GM23338 (cell line): ENCODE results near the gene ART1. TPM values are rescaled to one million over a fixed set of nuclear protein-coding genes. Genes with fewer than 3 reads are reported as not detected.

ENCODE experiments used
- ATAC-seq: fragments of 200-7000 bp; cut with Tn5 transposase; 3 replicates; pipeline ENCODE4 v1.9.1; 2020
- DNase-seq: peaks from one replicate; pipeline ENCODE4 v3.0.0-alpha.2; 2015; ENCODE audit warnings: low spot score
- H2AFZ ChIP-seq: fragments of 200-600 bp; sonication (generic); 2 replicates; pipeline ENCODE4 v1.8.0; 2016; ENCODE audit warnings: antibody characterized with exemption, mild to moderate bottlenecking, moderate library complexity
- H3F3A ChIP-seq: fragments of 200-600 bp; sonication (generic); replicated peaks from 2 replicates; pipeline ENCODE4 v1.8.0; 2017; ENCODE audit warnings: antibody characterized with exemption, mixed run types, low read depth
- H3K27ac ChIP-seq: fragments of 200-600 bp; sonication (generic); 2 replicates; pipeline ENCODE4 v1.6.1; 2016; ENCODE audit warnings: low read depth
- H3K27me3 ChIP-seq: fragments of 200-600 bp; sonication (generic); 2 replicates; pipeline ENCODE4 v1.8.0; 2016; ENCODE audit warnings: mild to moderate bottlenecking, mixed run types, moderate library complexity; ENCODE audit not compliant: insufficient read depth
- H3K36me3 ChIP-seq: fragments of 200-600 bp; sonication (generic); 2 replicates; pipeline ENCODE4 v1.8.0; 2016; ENCODE audit warnings: mild to moderate bottlenecking; ENCODE audit not compliant: insufficient read depth
- H3K4me1 ChIP-seq: fragments of 200-600 bp; sonication (generic); 2 replicates; pipeline ENCODE4 v1.8.0; 2016; ENCODE audit warnings: mild to moderate bottlenecking, moderate library complexity; ENCODE audit not compliant: insufficient read depth
- H3K4me2 ChIP-seq: fragments of 200-600 bp; sonication (generic); 2 replicates; pipeline ENCODE4 v1.7.1; 2017; ENCODE audit warnings: mixed run types
- H3K4me3 ChIP-seq: fragments of 200-600 bp; sonication (generic); 2 replicates; pipeline ENCODE4 v1.6.1; 2016; ENCODE audit warnings: mixed run types
- H3K79me2 ChIP-seq: fragments of 200-600 bp; sonication (generic); replicated peaks from 2 replicates; pipeline ENCODE4 v1.8.0; 2017; ENCODE audit warnings: mild to moderate bottlenecking; ENCODE audit not compliant: insufficient read depth
- H3K9me2 ChIP-seq: fragments of 200-600 bp; sonication (generic); 2 replicates; pipeline ENCODE4 v1.8.0; 2017; ENCODE audit not compliant: insufficient read depth
- H4K20me1 ChIP-seq: fragments of 200-600 bp; sonication (generic); replicated peaks from 2 replicates; pipeline ENCODE4 v1.8.0; 2017; ENCODE audit warnings: mild to moderate bottlenecking; ENCODE audit not compliant: insufficient read depth
- H3K27ac Mint-ChIP-seq: 2 replicates; pipeline ENCODE4 v1.8.0; 2020; ENCODE audit warnings: inconsistent platforms, mild to moderate bottlenecking, moderate library complexity, mixed read lengths
- H3K27me3 Mint-ChIP-seq: 3 replicates; pipeline ENCODE4 v1.8.0; 2022; ENCODE audit warnings: low read depth, mild to moderate bottlenecking, moderate library complexity, mixed read lengths, inconsistent platforms; ENCODE audit not compliant: insufficient read depth, poor library complexity
- H3K36me3 Mint-ChIP-seq: 3 replicates; pipeline ENCODE4 v1.8.0; 2021; ENCODE audit warnings: low read depth, mild to moderate bottlenecking, inconsistent platforms, moderate library complexity, mixed read lengths
- H3K4me1 Mint-ChIP-seq: 3 replicates; pipeline ENCODE4 v1.8.0; 2020; ENCODE audit warnings: mild to moderate bottlenecking, inconsistent platforms, mixed read lengths
- H3K4me3 Mint-ChIP-seq: 3 replicates; pipeline ENCODE4 v1.8.0; 2021; ENCODE audit warnings: moderate library complexity, mild to moderate bottlenecking, inconsistent platforms, mixed read lengths
- H3K9me3 Mint-ChIP-seq: 3 replicates; pipeline ENCODE4 v1.8.0; 2020; ENCODE audit warnings: moderate library complexity, mild to moderate bottlenecking, inconsistent platforms, mixed read lengths
- CTCF ChIP-seq, 2 experiments: fragments of 200-600 bp in 1 of 2; sonication (generic) in 1 of 2; conservative IDR thresholded peaks; 2 replicates each; pipeline versions ENCODE4 v1.5.1 to v1.6.1; 2016 to 2017; ENCODE audit warnings: antibody characterized with exemption in 2 of 2, low read depth in 2 of 2, mild to moderate bottlenecking in 2 of 2, moderate library complexity in 1 of 2
- ETS1 ChIP-seq: IDR thresholded peaks from 2 replicates; pipeline ENCODE4 v1.6.1; 2016; ENCODE audit warnings: antibody characterized with exemption
- EZH2 ChIP-seq: fragments of 200-600 bp; sonication (generic); IDR thresholded peaks from one replicate; pipeline ENCODE4 v1.8.0; 2017; ENCODE audit warnings: antibody characterized with exemption, mild to moderate bottlenecking, low read depth; ENCODE audit not compliant: unreplicated experiment
- EZH2phosphoT487 ChIP-seq: fragments of 200-600 bp; sonication (generic); IDR thresholded peaks from one replicate; pipeline ENCODE4 v1.8.1; 2018; ENCODE audit warnings: antibody characterized with exemption; ENCODE audit not compliant: unreplicated experiment
- JUNB ChIP-seq: IDR thresholded peaks from one replicate; pipeline ENCODE4 v1.6.1; 2016; ENCODE audit warnings: antibody characterized with exemption; ENCODE audit not compliant: unreplicated experiment
- POLR2AphosphoS5 ChIP-seq: IDR thresholded peaks from 2 replicates; pipeline ENCODE4 v1.6.1; 2016; ENCODE audit warnings: antibody characterized with exemption, low read depth
- REST ChIP-seq: IDR thresholded peaks from one replicate; pipeline ENCODE4 v1.6.1; 2018; ENCODE audit warnings: antibody characterized with exemption; ENCODE audit not compliant: unreplicated experiment
- ZNF114 ChIP-seq: fragments of 250-450 bp; sonication (Bioruptor Pico); IDR thresholded peaks from 2 replicates; pipeline ENCODE4 v1.5.0; 2020; ENCODE audit warnings: mild to moderate bottlenecking, moderate library complexity
- polyA plus RNA-seq: library from polyadenylated mRNA; unstranded; fragments of >200 nt; fragmentation: Nextera tagmentation; extraction: Ambion mirVana; gene quantifications from 2 replicates; pipeline ENCODE4 v1.2.1, GENCODE V29; 2016
- total RNA-seq: library from RNA; depleted of rRNA; stranded (reverse); fragments of >200 nt; shearing (Covaris generic); gene quantifications from 2 replicates; pipeline ENCODE4 v1.2.3, GENCODE V29; 2014

Gene ART1
- total and polyA plus RNA-seq, 2 experiments from 2014 or later = not detected

- H3F3A ChIP-seq = 0 out of 2 replicates have a peak, but pooled peaks cover 3% of the 10 kb centered on the region
- no peak overlapping the region for H3K4me2 ChIP-seq
- H3K9me2 ChIP-seq = no peaks in the 10 kb centered on the region
- peaks cover 3% of the 10 kb centered on the region for H3K4me1 Mint-ChIP-seq
- DNase-seq (no peak), ATAC-seq (no peak)
- H3K36me3 Mint-ChIP-seq = no peaks in the 10 kb centered on the region; the same call in 2 of the 3 replicates
- H3K36me3 ChIP-seq = no peaks in the 10 kb centered on the region
- no peak overlapping the region for H2AFZ ChIP-seq
- no peaks in the 10 kb centered on the region for H3K79me2 ChIP-seq
- no peak for TF ChIP-seq ZNF114 (CRISPR knock-in tag)
- TF ChIP-seq ETS1 = no peak
- TF ChIP-seq EZH2phosphoT487 = no peak
- TF ChIP-seq POLR2AphosphoS5 = no peak
- H3K27ac Mint-ChIP-seq = no peak overlapping the region
- peaks cover 6% of the 10 kb centered on the region; the same call in 1 of the 3 replicates for H3K9me3 Mint-ChIP-seq
- no peak overlapping the region for H3K27ac ChIP-seq
- H3K27me3 Mint-ChIP-seq = peaks cover 2% of the 10 kb centered on the region
- no peak overlapping the region for H3K4me3 ChIP-seq
- no peaks in the 10 kb centered on the region for H3K4me1 ChIP-seq
- no peaks in the 10 kb centered on the region for H3K27me3 ChIP-seq
- H3K4me3 Mint-ChIP-seq = no peak overlapping the region
- no peaks in the 10 kb centered on the region for H4K20me1 ChIP-seq
These were observed 32.8 kb upstream of the ART1 start for GRCh38 chr11:3611976-3612678.

- Mint-ChIP-seq H3K27me3 (peaks cover 2% of the 10 kb centered on the region), H3K36me3 (no peaks in the 10 kb centered on the region; the same call in 2 of the 3 replicates), H3K4me1 (peaks cover 13% of the 10 kb centered on the region), H3K27ac (0 out of 2 replicates have a peak overlapping the region, but pooled peaks have one; percentile 15), H3K4me3 (no peak overlapping the region), H3K9me3 (peaks cover 6% of the 10 kb centered on the region; the same call in 1 of the 3 replicates)
- H4K20me1 ChIP-seq = no peaks in the 10 kb centered on the region
- H3K79me2 ChIP-seq = no peaks in the 10 kb centered on the region
- no peaks in the 10 kb centered on the region for H3K27me3 ChIP-seq
- no peak overlapping the region for H3K4me3 ChIP-seq
- H3K36me3 ChIP-seq = no peaks in the 10 kb centered on the region
- no peaks in the 10 kb centered on the region for H3K9me2 ChIP-seq
- H2AFZ ChIP-seq = no peak overlapping the region
- DNase-seq (no peak), ATAC-seq (no peak)
- H3F3A ChIP-seq = 0 out of 2 replicates have a peak, but pooled peaks cover 3% of the 10 kb centered on the region
- no peak overlapping the region for H3K4me2 ChIP-seq
- H3K4me1 ChIP-seq = no peaks in the 10 kb centered on the region
- no peak overlapping the region for H3K27ac ChIP-seq
- TF ChIP-seq JUNB (no peak), CTCF (conservative IDR thresholded peaks at IDR 0.05; ENCODE audit: low read depth in 2 of 2) (no peak), EZH2 (no peak), REST (no peak)
These were observed 30.8 kb upstream of the ART1 start for GRCh38 chr11:3613998-3614741.
